Keratinocyte (primary cell): ENCODE results near the gene EPAS1. TPM values are rescaled to one million over a fixed set of nuclear protein-coding genes. Genes with fewer than 3 reads are reported as not detected.

ENCODE experiments used
- DNase-seq: peaks from one replicate; pipeline ENCODE4 v3.0.0-alpha.2; 2011; ENCODE audit warnings: low read depth, missing footprints, low spot score
- FAIRE-seq: peaks from 2 replicates; lab custom pipeline; 2011; peaks lifted over from hg19 to GRCh38; lab: Jason Lieb, UNC
- H2AFZ ChIP-seq: 2 replicates; pipeline ENCODE4 v1.6.0; 2012; ENCODE audit warnings: low read length, control low read depth, inconsistent platforms; ENCODE audit not compliant: control insufficient read depth
- H3K27ac ChIP-seq: 2 replicates; pipeline ENCODE4 v1.5.1; 2011; ENCODE audit warnings: low read length; ENCODE audit not compliant: control insufficient read depth, insufficient read depth
- H3K27me3 ChIP-seq: 3 replicates; pipeline ENCODE4 v1.6.0; 2011; ENCODE audit warnings: low read length; ENCODE audit not compliant: control insufficient read depth, insufficient read depth; ENCODE audit errors: extremely low read depth
- H3K36me3 ChIP-seq, 2 experiments: 2 replicates in 1 of 2; 3 replicates in 1 of 2; pipeline ENCODE4 v1.5.1; 2011; ENCODE audit warnings: low read length in 2 of 2, mild to moderate bottlenecking in 1 of 2; ENCODE audit not compliant: control insufficient read depth in 2 of 2, insufficient read depth in 2 of 2; ENCODE audit errors: extremely low read depth in 1 of 2
- H3K4me1 ChIP-seq: 3 replicates; pipeline ENCODE4 v1.5.1; 2011; ENCODE audit warnings: low read length; ENCODE audit not compliant: control insufficient read depth, insufficient read depth; ENCODE audit errors: extremely low read depth
- H3K4me2 ChIP-seq: 3 replicates; pipeline ENCODE4 v1.6.0; 2011; ENCODE audit warnings: low read depth, low read length; ENCODE audit not compliant: control insufficient read depth, insufficient read depth; ENCODE audit errors: extremely low read depth
- H3K4me3 ChIP-seq, 3 experiments: fragments of 200-600 bp in 1 of 3; sonication (generic) in 1 of 3; 2 replicates in 2 of 3; 3 replicates in 1 of 3; pipeline ENCODE4 v1.5.1; 2011 to 2016; ENCODE audit warnings: low read length in 3 of 3, mild to moderate bottlenecking in 3 of 3, control low read depth in 2 of 3, inconsistent platforms in 1 of 3, low read depth in 1 of 3, mixed read lengths in 1 of 3, mixed run types in 1 of 3, moderate library complexity in 1 of 3; ENCODE audit not compliant: control insufficient read depth in 2 of 3, insufficient read depth in 2 of 3; ENCODE audit errors: extremely low read depth in 1 of 3
- H3K79me2 ChIP-seq: 2 replicates; pipeline ENCODE4 v1.6.0; 2012; ENCODE audit warnings: low read length; ENCODE audit not compliant: control insufficient read depth, insufficient read depth
- H3K9ac ChIP-seq: 3 replicates; pipeline ENCODE4 v1.6.0; 2011; ENCODE audit warnings: low read length; ENCODE audit not compliant: control insufficient read depth, insufficient read depth; ENCODE audit errors: extremely low read depth
- H3K9me1 ChIP-seq: 3 replicates; pipeline ENCODE4 v1.6.0; 2011; ENCODE audit warnings: low read length; ENCODE audit not compliant: control insufficient read depth, insufficient read depth; ENCODE audit errors: extremely low read depth
- H3K9me3 ChIP-seq: 2 replicates; pipeline ENCODE4 v1.5.1; 2012; ENCODE audit warnings: low read depth, low read length; ENCODE audit not compliant: control insufficient read depth
- H4K20me1 ChIP-seq: 3 replicates; pipeline ENCODE4 v1.6.0; 2011; ENCODE audit warnings: low read length; ENCODE audit not compliant: control insufficient read depth, insufficient read depth; ENCODE audit errors: extremely low read depth
- EZH2 ChIP-seq: IDR thresholded peaks from one replicate; pipeline ENCODE4 v1.6.1; 2012; ENCODE audit warnings: inconsistent platforms, mild to moderate bottlenecking, low read length, moderate library complexity
- dilution Hi-C: fragments of 300-500 bp; cut with MboI; formaldehyde crosslinking; loops from one replicate; pipeline ENCODE4 v1.7.0; 2020; ENCODE audit warnings: low sequenced_read_pairs; ENCODE audit not compliant: extremely low pct_ligation_motif_present
- polyA plus RNA-seq, 5 experiments: library from polyadenylated mRNA; depleted of rRNA in 3 of 5; stranded (reverse) in 3 of 5; stranded (forward) in 1 of 5; unstranded in 1 of 5; fragments of >200 nt; gene quantifications; 1 replicate in 1 of 5; 2 replicates in 3 of 5; 3 replicates in 1 of 5; pipeline versions ENCODE4 v1.2.1 to v1.2.3, GENCODE V29; 2011 to 2012; ENCODE audit warnings: missing spikeins in 2 of 5, low read depth in 1 of 5, low replicate concordance in 1 of 5
- TF ChIP-seq, protein P1 (sequence below), 3 experiments: IDR thresholded peaks in 1 of 3; conservative IDR thresholded peaks in 1 of 3; optimal IDR thresholded peaks in 1 of 3; 2 replicates in 2 of 3; 3 replicates in 1 of 3; pipeline versions ENCODE3 to v1.5.1; 2011; ENCODE audit warnings: low read length in 3 of 3, mild to moderate bottlenecking in 3 of 3, moderate library complexity in 2 of 3, control low read depth in 1 of 3, inconsistent platforms in 1 of 3; ENCODE audit not compliant: insufficient read depth in 2 of 3; ENCODE audit errors: extremely low read depth in 1 of 3

EPAS1 gene
- polyA plus RNA-seq, 1 donor (not counting 4 experiments of a cell fraction or from before 2014, with no cell fraction given) = 96.7 TPM

DNA sequence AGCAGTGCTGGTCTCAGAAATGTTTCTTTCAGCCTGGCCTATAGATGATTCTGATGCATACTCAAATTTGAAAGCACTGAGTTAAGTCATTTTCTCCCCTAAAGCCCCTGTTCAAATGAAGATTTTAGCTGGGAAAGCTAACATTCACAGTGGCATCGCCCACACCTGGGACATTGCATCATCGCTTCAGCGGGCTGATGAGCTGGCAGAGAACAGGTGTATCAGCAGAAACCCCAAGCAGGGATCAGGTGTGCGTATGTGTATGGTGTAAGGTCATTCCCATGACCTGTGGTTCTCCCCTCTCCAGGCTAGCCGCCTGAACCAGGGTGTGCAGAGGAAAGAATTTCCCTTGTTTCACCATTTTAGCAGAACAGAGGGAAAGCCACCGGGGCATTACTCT lies 56.3 kb downstream of the EPAS1 start:
- dilution Hi-C loops = no loop called here
- H3K79me2 ChIP-seq = no peaks in the 10 kb centered on the region
- FAIRE-seq (no peak), DNase-seq (no peak)
- H3K36me3 ChIP-seq = peaks cover 41 to 48% of the 10 kb centered on the region in 2 experiments
- no peak for TF ChIP-seq EZH2
- TF ChIP-seq, protein P1, sequence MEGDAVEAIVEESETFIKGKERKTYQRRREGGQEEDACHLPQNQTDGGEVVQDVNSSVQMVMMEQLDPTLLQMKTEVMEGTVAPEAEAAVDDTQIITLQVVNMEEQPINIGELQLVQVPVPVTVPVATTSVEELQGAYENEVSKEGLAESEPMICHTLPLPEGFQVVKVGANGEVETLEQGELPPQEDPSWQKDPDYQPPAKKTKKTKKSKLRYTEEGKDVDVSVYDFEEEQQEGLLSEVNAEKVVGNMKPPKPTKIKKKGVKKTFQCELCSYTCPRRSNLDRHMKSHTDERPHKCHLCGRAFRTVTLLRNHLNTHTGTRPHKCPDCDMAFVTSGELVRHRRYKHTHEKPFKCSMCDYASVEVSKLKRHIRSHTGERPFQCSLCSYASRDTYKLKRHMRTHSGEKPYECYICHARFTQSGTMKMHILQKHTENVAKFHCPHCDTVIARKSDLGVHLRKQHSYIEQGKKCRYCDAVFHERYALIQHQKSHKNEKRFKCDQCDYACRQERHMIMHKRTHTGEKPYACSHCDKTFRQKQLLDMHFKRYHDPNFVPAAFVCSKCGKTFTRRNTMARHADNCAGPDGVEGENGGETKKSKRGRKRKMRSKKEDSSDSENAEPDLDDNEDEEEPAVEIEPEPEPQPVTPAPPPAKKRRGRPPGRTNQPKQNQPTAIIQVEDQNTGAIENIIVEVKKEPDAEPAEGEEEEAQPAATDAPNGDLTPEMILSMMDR (optimal IDR thresholded peaks at IDR 0.05 in 1 of 3, IDR thresholded peaks at IDR 0.05 in 1 of 3, conservative IDR thresholded peaks at IDR 0.05 in 1 of 3; ENCODE audit: extremely low read depth in 1 of 3, insufficient read depth in 2 of 3, low read length in 3 of 3) = no peak
- H3K27me3 ChIP-seq = no peaks in the 10 kb centered on the region
- no peak overlapping the region for H3K9ac ChIP-seq
- no peaks in the 10 kb centered on the region for H4K20me1 ChIP-seq
- no peak overlapping the region for H3K27ac ChIP-seq
- no peaks in the 10 kb centered on the region for H3K4me1 ChIP-seq
- no peak overlapping the region for H3K4me2 ChIP-seq
- no peaks in the 10 kb centered on the region for H3K9me3 ChIP-seq
- no peak overlapping the region for H3K4me3 ChIP-seq
- no peaks in the 10 kb centered on the region for H3K9me1 ChIP-seq
- no peak overlapping the region for H2AFZ ChIP-seq

DNA sequence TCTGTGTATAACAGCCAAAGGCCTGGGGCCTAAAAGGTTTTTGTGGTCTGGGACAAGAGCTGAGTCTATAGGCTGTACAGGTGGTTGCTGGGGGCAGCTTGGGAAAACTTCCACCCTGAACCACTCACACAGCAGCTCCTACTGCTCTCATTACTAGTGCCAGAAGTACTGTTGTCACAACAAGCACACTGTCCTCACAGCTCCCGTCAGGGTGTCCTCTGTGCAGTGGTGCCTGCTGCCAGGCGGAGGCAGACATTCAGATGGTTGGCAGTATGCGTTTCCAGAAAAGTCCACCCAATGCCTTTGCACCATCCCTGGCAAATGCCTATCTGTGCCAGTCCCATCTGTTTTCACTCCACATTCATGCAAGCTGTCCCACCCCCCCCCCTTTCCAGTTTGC lies 58.5 kb downstream of the EPAS1 start:
- dilution Hi-C loops = no loop called here
- H3K9me3 ChIP-seq = no peaks in the 10 kb centered on the region
- H3K27ac ChIP-seq = no peak overlapping the region
- H3K27me3 ChIP-seq = no peaks in the 10 kb centered on the region
- no peaks in the 10 kb centered on the region for H4K20me1 ChIP-seq
- H3K79me2 ChIP-seq = no peaks in the 10 kb centered on the region
- FAIRE-seq = no peak
- peaks cover 41 to 49% of the 10 kb centered on the region in 2 experiments for H3K36me3 ChIP-seq
- no peak for DNase-seq
- no peak overlapping the region for H3K4me2 ChIP-seq
- no peak for TF ChIP-seq EZH2
- TF ChIP-seq, protein P1 (optimal IDR thresholded peaks at IDR 0.05 in 1 of 3, IDR thresholded peaks at IDR 0.05 in 1 of 3, conservative IDR thresholded peaks at IDR 0.05 in 1 of 3; ENCODE audit: extremely low read depth in 1 of 3, insufficient read depth in 2 of 3, low read length in 3 of 3) = no peak
- no peaks in the 10 kb centered on the region for H3K4me1 ChIP-seq
- H3K4me3 ChIP-seq = no peak overlapping the region
- no peaks in the 10 kb centered on the region for H3K9me1 ChIP-seq
- no peak overlapping the region for H3K9ac ChIP-seq
- no peak overlapping the region for H2AFZ ChIP-seq
